ENCODE data around the gene NOP10. TPM values are rescaled to one million over a fixed set of nuclear protein-coding genes. Genes with fewer than 3 reads are reported as not detected.

Gene NOP10
- polyA plus RNA-seq, 1 experiment: 262 TPM

GRCh38 chr15:34374816-34375215 is 31.9 kb upstream of the NOP10 start:
- CTCF ChIA-PET: no interaction called here
- Histone ChIP-seq H3K4me3 (ENCODE audit: low read depth, low read length) (no peak overlapping the region), H3K27ac (ENCODE audit: low read depth, low read length) (no peak overlapping the region), H3K9me3 (ENCODE audit: control insufficient read depth, insufficient read depth, low read length) (no peaks in the 10 kb centered on the region), H3K27me3 (ENCODE audit: control insufficient read depth, insufficient read depth, low read length) (no peaks in the 10 kb centered on the region)
- DNase-seq (ENCODE audit: low read depth, low spot score): no peak
- no peak for TF ChIP-seq CTCF (IDR thresholded peaks at IDR 0.05; ENCODE audit: low read depth, low read length)
- POLR2A ChIA-PET: no interaction called here

- POLR2A ChIA-PET: no interaction called here
- no peak overlapping the region for H3K27ac ChIP-seq (ENCODE audit: low read depth, low read length)
- H3K4me3 ChIP-seq (ENCODE audit: low read depth, low read length): no peak overlapping the region
- no peak for TF ChIP-seq CTCF (IDR thresholded peaks at IDR 0.05; ENCODE audit: low read depth, low read length)
- no peaks in the 10 kb centered on the region for H3K27me3 ChIP-seq (ENCODE audit: control insufficient read depth, insufficient read depth, low read length)
- CTCF ChIA-PET: no interaction called here
- DNase-seq (ENCODE audit: low read depth, low spot score): no peak
- no peaks in the 10 kb centered on the region for H3K9me3 ChIP-seq (ENCODE audit: control insufficient read depth, insufficient read depth, low read length)
These were observed 31.0 kb upstream of the NOP10 start for GRCh38 chr15:34373951-34374350.

- CTCF ChIA-PET: no interaction called here
- TF ChIP-seq CTCF (IDR thresholded peaks at IDR 0.05; ENCODE audit: low read depth, low read length): no peak
- Histone ChIP-seq H3K27ac (ENCODE audit: low read depth, low read length) (no peak overlapping the region), H3K4me3 (ENCODE audit: low read depth, low read length) (no peak overlapping the region), H3K27me3 (ENCODE audit: control insufficient read depth, insufficient read depth, low read length) (no peaks in the 10 kb centered on the region), H3K9me3 (ENCODE audit: control insufficient read depth, insufficient read depth, low read length) (no peaks in the 10 kb centered on the region; the same call in 1 of the 2 replicates)
- POLR2A ChIA-PET: no interaction called here
- no peak for DNase-seq (ENCODE audit: low read depth, low spot score)
These were observed 27.7 kb upstream of the NOP10 start for GRCh38 chr15:34370643-34371042.

- POLR2A ChIA-PET: no interaction called here
- TF ChIP-seq CTCF (IDR thresholded peaks at IDR 0.05; ENCODE audit: low read depth, low read length): no peak
- H3K9me3 ChIP-seq (ENCODE audit: control insufficient read depth, insufficient read depth, low read length): no peaks in the 10 kb centered on the region; the same call in 1 of the 2 replicates
- H3K27me3 ChIP-seq (ENCODE audit: control insufficient read depth, insufficient read depth, low read length): no peaks in the 10 kb centered on the region
- CTCF ChIA-PET: no interaction called here
- no peak for DNase-seq (ENCODE audit: low read depth, low spot score)
- H3K27ac ChIP-seq (ENCODE audit: low read depth, low read length): no peak overlapping the region
- H3K4me3 ChIP-seq (ENCODE audit: low read depth, low read length): no peak overlapping the region
These were observed 27.2 kb upstream of the NOP10 start for GRCh38 chr15:34370129-34370528.

GRCh38 chr15:34367101-34368081 is 24.5 kb upstream of the NOP10 start, which contains the start of gene LPCAT4:
LPCAT4 (minus strand) TSS chr15:34367196; CDS start chr15:34367100, 96 bp downstream.
- POLR2A ChIA-PET: interaction anchor here (0.5 to 1.8 kb wide), 6 partner anchors 24 to 251 kb away, joined by 3 to 7 read pairs (median 3); partner anchors contain the start of genes KATNBL1, NOP10, NUTM1 and SLC12A6
- H3K9me3 ChIP-seq (ENCODE audit: control insufficient read depth, insufficient read depth, low read length): no peaks in the 10 kb centered on the region; the same call in 1 of the 2 replicates
- peak; percentile 95 for TF ChIP-seq CTCF (IDR thresholded peaks at IDR 0.05; ENCODE audit: low read depth, low read length)
- peak within 1 kb of the TSS; percentile 80 for H3K27ac ChIP-seq (ENCODE audit: low read depth, low read length)
- H3K27me3 ChIP-seq (ENCODE audit: control insufficient read depth, insufficient read depth, low read length): no peaks in the 10 kb centered on the region
- peak; percentile 53 for DNase-seq (ENCODE audit: low read depth, low spot score)
- peak within 1 kb of the TSS; percentile 96 for H3K4me3 ChIP-seq (ENCODE audit: low read depth, low read length)
- CTCF ChIA-PET: interaction anchor here (0.6 to 2.8 kb wide), 29 partner anchors 9 to 306 kb away, joined by 3 to 26 read pairs (median 4); partner anchors contain the start of genes KATNBL1, NOP10 and NUTM1
